Measurements from ENCODE around the gene DOCK10. TPM values are rescaled to one million over a fixed set of nuclear protein-coding genes. Genes with fewer than 3 reads are reported as not detected.

The DOCK10 gene
- total and polyA plus RNA-seq, 10 of the 15 experiments (the other 5 are each of a cell fraction or from before 2014, with no cell fraction given) = 16.9 to 120 (median 85.5) TPM

DNA sequence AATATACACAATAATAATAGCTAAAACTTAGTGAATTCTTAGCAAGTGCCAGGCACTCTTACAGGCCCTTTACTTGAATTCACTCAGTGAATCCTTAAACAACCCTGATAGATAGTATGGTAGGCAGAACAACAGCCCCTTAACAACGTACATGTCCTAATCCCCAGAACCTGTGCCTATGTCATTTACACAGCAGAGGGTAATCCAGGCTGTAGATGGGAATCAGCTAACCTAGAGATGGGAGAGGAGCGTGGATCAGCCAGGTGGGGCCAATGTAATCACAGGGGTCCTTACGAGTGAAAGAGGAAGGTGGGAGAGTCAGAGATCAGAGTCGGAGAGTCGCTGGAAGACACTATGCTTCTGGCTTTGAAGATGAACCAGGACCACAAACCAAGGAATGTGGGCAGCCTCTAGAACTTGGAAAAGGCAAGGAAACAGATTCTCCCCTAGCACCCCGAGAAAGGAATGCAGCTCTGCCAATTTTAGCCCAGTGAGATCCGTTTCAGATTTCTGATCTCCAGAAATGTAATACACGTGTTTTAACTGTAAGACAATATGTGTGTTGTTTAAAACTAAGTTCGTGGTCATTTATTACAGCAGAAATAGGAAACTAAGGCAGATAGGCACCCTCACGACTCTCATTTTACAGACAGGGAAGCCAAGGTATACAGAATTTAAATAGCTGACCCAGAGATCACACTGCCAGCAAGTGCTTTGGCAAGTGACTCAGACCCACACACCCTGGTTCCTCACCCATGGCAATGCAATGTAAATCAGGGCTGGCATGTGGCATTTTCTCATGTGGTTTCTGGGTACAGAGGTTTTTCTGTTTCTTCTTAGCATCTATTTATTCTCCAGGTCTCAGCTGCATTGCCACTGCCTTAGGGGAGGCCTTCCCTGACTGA, 68.9 kb downstream of the DOCK10 start (continued):
- TF ChIP-seq ZBTB11 (CRISPR knock-in tag; IDR thresholded peaks at IDR 0.05) = no peak
- no peak for TF ChIP-seq RBBP5 (conservative IDR thresholded peaks at IDR 0.05)

DNA sequence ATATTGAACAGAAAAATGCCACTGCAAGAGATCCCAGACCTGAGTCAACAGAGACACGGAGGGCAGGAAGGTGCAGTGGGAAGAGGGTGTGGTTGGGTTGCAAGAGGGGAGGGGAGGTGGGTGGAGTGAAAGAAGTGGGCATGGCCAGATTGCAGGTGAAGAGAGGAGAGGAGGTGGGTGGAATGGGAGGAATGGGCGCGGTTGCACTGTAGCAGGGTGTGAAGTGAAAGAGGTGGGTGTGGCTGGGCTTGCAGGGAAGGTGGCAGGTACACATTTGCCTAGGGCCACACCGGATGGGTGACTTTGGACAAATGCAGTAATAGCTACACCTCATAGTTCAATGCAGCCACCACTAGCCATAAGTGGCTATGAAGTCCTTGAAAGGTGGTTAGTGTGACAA, 71.1 kb downstream of the DOCK10 start:
- H3K4me3 ChIP-seq = no peak overlapping the region
- H3K4me1 ChIP-seq (ENCODE audit: control insufficient read depth, insufficient read depth, low read length) = peaks cover 26% of the 10 kb centered on the region
- H3K36me3 ChIP-seq (ENCODE audit: control insufficient read depth in 2 of 2, insufficient read depth in 2 of 2, low read length in 1 of 2) = no peaks in the 10 kb centered on the region; a peak in 1 of 4 replicates
- DNase-seq (ENCODE audit: low read depth, low spot score) = no peak
- no peak overlapping the region for H2AFZ ChIP-seq (ENCODE audit: control insufficient read depth, low read depth, low read length)
- H3K27me3 ChIP-seq (replicated peaks in 1 of 2; ENCODE audit: control insufficient read depth in 2 of 2, insufficient read depth in 2 of 2, low read length in 1 of 2) = no peaks in the 10 kb centered on the region
- CTCF ChIA-PET = interaction anchor here (1.0 to 1.4 kb wide), 3 partner anchors 17 to 23 kb away, joined by 3 to 4 read pairs (median 4); no protein-coding TSS in a partner anchor
- intact Hi-C loops (cut with micrococcal nuclease; ENCODE audit: unreplicated experiment) (no loop called here), in situ Hi-C loops (cut with MboI) (no loop called here)
- no TSS peak for BruUV-seq (replicated peaks)
- RAD21 ChIA-PET (ENCODE audit: unreplicated experiment) = interaction anchor here (1.0 to 1.6 kb wide), 5 partner anchors 11 to 34 kb away, joined by 3 to 7 read pairs (median 4); no protein-coding TSS in a partner anchor
- SMC1A ChIA-PET (ENCODE audit: uncharacterized antibody, unreplicated experiment) = interaction anchor here (0.7 to 2.4 kb wide), 11 partner anchors 11 to 75 kb away, joined by 3 to 11 read pairs (median 4); no protein-coding TSS in a partner anchor
- FAIRE-seq = no peak
- H3K79me2 ChIP-seq (ENCODE audit: control insufficient read depth, insufficient read depth, low read length) = peaks cover 9% of the 10 kb centered on the region
- WGBS (ENCODE audit: insufficient coverage, insufficient replicate concordance, low lambda C conversion rate, missing lambda C conversion rate) = 23% methylated on average over 2 of the region's 4 CpGs
- peak; percentile 61 for ATAC-seq
- no peak overlapping the region for H3K27ac ChIP-seq (ENCODE audit: control insufficient read depth, insufficient read depth)
- no peaks in the 10 kb centered on the region for H3K9me3 ChIP-seq (replicated peaks; ENCODE audit: control insufficient read depth, insufficient read depth, low read length)
- H3K4me2 ChIP-seq (ENCODE audit: control insufficient read depth, insufficient read depth) = peak overlapping the region; percentile 81; the same call in 1 of the 2 replicates
- POLR2A ChIA-PET = interaction anchor here (0.7 to 1.2 kb wide), 2 partner anchors 30 to 144 kb away, joined by 3 to 4 read pairs; no protein-coding TSS in a partner anchor
- no peak overlapping the region for H3K9ac ChIP-seq (ENCODE audit: control insufficient read depth, insufficient read depth, low read length)
- H4K20me1 ChIP-seq (ENCODE audit: control insufficient read depth, insufficient read depth) = no peaks in the 10 kb centered on the region
- TF ChIP-seq PAX5 (IDR thresholded peaks at IDR 0.05; ENCODE audit: borderline replicate concordance, low read depth, low read length) (no peak), HDGF (IDR thresholded peaks at IDR 0.05) (0 out of 2 replicates have a peak, but pooled peaks have one; percentile 40)
